Left hindlimb (tissue), 1 donor: ENCODE results near the gene LRRC37A3.
A peak's percentile ranks its signal among the peaks of the same experiment; 100 is the strongest.
"Not testable (repeated sequence)": the region's sequence is repeated elsewhere in the genome, so short reads cannot be mapped to it uniquely, and the experiment has no call there.

ENCODE experiments used
- DNase-seq: peaks from one replicate; pipeline ENCODE4 v3.0.0-alpha.2; 2018

LRRC37A3 gene

DNA sequence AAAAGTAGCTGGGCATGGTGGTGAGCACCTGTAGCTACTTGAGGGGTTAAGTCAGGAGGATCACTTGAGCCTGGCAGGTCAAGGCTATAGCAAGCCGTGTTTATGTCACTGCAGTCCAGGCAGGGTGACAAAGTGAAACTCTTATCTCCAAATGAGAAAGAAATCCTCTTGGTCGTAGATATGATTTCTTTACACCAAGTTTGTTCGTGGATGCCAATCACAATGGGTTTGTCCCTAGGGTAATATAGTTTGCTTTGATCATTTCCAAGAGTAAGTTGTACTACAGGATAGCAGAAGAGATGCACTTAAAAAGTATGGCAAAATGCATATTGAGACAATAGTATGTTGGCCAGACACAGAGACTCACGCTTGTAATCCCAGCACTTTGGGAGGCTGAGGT lies 6.0 kb upstream of the LRRC37A3 start:
- DNase-seq: not testable (repeated sequence)

DNA sequence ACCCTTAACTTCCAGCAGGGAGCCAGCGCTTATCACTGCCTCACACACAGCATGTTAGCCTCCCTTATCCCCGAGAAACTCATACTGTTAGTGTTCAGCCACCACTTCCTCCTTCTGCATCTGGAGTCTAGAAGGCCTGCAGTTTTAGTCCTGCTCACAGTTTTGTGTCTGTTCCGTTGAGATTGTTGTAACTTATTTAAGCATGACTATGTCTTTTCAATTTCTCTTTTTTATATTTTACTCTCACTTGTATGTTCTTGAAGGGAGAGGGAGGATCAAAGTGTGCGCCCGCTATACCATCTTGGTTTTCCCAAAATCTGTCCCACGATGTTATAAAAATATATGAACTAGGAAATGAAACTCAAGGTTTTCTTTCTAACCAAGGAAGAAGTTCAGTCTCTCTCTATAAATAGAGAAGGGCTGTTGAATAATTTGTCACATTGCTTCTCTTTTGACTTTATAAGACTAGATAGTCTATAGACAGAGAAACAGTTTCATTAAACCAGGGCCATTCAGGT lies 3.8 kb upstream of the LRRC37A3 start:
- not testable (repeated sequence) for DNase-seq

DNA sequence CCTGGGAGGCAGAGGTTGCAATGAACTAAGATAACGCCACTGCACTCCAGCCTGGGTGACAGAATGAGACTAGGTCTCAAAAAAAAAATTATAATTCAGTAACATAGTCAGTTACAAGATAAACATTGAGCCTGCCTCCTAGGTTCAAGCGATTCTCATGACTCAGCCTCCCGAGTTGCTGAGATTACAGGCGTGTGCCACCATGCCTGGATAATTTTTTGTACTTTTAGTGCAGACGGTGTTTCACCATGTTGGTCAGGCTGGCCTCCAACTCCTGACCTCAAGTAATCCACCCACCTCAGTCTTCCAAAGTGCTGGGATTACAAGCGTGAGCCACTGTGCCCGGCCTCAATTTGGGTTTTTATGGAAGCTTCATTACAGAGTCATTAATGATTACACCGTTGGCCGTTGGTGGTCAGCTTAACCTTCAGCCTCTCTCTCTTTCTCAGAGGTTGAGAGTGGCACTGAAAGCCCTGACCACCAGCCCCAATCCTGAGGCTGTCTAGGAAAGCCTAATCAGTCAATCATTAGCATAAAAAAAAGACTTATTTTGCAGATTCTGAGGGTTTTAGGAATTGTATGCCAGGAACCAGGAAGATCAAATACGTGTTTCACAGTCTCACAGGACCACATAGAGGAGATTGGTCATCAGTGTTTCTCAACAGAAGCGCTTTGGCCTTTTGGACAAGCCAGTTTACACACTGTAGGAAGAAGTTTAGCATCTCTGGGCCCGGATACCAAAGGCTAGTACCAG lies 1.3 kb upstream of the LRRC37A3 start:
- peak; percentile 28 for DNase-seq

DNA sequence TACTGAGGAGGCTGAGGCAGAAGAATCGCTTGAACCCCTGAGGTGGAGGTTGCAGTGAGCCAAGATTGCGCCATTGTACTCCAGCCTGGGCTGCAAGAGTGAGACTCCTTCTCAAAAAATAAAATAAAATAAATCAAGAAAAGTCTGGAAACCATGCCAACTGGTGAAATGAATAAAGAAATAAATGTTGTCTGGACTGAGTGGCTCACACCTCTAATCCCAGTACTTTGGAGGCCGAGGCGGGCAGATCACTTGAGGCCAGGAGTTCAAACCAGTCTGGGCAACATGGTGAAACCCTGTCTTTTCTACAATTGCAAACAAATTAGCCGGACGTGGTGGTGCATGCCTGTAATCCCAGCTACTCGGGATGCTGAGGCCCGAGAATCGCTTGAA lies 744 bp upstream of the LRRC37A3 start:
- peak; percentile 44 for DNase-seq

DNA sequence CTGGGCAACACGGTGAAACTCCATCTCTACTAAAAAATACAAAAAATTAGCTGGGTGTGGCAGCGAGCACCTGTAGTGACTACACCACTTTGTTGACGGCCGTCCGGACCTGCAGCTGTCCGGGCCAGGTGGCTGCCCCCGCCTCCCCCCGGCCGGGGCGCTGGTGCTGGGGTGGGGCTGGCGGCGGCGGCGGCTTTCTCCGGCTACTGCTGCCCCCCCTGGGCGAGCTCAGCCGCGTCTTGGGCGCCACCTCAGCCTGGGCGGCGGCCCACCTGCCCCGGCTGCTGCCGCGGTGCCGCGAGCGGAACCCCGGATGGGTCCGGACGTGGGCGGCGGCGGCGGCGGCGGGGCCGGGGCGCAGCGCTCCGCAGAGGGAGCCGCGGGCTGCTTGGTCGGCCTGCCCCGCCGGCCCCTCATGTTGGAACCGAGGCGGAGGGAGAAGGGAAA lies 413 bp downstream of the LRRC37A3 start:
- DNase-seq: peak; percentile 63

DNA sequence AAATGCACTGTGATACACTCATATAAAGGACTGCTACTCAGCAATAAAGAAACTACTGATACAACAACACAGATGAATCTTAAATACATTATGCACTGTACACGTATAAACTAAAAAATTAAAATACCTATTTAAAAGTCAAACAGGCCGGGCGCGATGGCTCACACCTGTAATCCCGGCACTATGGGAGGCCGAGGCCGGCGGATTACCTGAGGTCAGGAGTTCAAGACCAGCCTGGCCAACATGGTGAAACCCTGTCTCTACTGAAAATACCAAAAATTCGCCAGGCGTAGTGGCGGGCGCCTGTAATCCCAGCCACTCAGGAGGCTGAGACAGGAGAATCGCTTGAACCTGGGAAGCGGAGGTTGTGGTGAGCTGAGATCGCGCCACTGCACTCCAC lies 1.7 kb downstream of the LRRC37A3 start:
- DNase-seq: not testable (repeated sequence)

DNA sequence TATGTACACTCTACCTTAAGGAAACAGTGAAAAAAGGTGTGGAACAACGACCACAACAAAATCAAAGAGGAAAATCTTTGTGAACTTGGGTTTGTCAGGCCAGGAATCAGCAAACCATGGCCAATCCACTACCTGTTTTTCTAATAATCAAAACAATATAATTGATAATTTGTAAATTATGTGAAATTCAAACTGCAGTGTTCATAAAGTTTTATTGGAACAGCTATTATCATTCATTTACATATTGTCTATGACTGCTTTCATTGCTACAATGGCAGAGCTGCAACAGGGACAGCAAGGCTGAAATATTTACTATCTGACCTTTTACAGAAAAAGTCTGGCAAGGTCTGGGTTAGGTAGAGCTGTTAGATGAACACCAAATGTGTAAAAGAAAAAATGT lies 4.0 kb downstream of the LRRC37A3 start:
- not testable (repeated sequence) for DNase-seq

DNA sequence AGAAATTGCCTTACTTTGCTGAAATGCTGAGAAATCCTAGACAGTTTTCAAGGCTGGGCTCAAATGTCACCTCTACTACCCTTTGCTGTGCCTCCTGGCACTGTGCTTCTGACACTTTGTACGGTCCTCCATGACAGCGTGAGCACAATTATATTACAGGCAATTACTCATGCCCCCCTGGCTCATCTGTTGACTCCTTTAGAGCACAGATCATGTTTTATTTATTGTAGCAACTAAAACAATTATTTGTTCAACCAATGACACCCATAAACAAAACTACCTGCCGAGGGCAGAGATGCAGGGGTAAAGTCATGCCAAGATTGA lies 9.1 kb downstream of the LRRC37A3 start:
- DNase-seq: not testable (repeated sequence)

DNA sequence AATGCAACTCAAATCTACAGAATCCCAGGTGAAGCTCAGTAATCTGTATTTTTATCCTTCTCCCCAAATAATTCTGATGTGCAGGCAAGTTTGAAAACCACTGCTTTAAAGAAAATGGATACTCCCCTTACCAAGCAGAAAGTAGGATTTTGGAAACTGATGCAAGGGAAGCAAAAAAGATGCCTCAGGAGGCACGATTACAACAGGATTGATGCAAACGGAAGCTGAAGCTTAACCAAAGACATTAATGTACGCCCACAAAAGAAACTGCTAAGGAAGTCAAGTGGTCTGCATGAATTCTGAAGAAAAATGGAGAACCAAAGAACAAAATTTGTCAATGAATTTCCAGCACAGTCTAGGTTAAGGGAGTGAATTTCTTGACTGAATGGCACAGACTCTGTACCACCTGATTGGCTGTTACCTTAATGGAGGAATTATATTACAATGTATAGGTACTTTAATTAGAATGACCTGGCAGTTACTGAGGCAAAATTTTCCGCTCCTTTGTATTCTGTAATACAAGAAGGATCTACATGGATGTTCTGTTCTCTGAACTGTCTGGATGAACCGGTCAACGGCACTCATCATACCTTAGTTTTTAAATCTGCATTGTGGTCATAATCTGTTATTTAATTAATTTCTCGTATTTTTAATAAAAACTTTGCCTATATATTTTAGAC lies 9.6 kb downstream of the LRRC37A3 start:
- DNase-seq: not testable (repeated sequence)

DNA sequence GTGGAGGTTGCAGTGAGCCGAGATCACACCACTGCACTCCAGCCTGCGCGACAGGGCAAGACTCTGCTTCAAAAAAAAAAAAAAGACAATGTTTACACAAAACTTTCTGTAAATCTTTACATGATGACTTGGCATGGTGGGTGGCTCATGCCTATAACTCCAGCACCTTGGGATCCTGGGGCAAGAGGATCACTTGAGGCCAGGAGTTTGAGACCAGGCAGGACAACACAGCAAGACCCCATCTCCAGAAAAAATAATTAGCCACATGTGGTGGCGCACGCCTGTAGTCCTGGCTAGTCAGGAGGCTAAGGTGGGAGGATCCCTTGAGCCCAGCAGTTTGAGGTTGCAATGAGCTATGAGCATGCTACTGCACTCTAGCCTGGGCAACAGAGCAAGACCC lies 15.2 kb downstream of the LRRC37A3 start:
- DNase-seq: not testable (repeated sequence)

DNA sequence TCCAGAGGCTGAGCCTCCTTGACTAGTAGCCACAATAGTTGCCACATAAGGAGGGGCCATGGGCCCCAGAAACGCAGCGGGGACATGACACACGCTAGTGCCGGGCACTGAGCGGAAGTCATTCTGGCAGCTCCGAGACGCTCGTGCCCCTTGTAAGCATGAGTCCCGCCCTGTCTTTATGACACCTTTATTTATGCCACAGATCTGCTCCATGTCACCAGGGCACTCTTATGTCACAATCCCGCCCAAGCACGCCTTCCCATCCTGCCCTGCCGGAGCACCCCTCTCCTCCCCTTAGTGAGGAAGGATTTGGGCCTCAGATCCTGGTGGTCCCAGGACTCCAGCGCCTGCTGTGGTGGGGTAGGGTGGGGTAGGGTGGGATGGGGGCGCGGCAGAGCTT lies 22.1 kb downstream of the LRRC37A3 start:
- peak; percentile 23 for DNase-seq

DNA sequence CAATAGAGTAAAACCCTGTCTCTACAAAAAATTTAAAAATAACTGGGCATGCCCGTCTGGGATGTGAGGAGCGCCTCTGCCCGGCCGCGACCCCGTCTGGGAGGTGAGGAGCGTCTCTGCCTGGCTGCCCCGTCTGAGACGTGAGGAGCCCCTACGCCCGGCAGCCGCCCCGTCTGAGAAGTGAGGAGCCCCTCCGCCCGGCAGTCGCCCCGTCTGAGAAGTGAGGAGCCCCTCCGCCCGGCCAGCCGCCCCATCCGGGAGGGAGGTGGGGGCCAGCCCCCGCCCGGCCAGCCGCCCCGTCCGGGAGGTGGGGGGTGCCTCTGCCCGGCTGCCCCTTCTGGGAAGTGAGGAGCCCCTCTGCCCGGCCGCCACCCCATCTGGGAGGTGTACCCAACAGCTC lies 45.1 kb downstream of the LRRC37A3 start:
- not testable (repeated sequence) for DNase-seq

DNA sequence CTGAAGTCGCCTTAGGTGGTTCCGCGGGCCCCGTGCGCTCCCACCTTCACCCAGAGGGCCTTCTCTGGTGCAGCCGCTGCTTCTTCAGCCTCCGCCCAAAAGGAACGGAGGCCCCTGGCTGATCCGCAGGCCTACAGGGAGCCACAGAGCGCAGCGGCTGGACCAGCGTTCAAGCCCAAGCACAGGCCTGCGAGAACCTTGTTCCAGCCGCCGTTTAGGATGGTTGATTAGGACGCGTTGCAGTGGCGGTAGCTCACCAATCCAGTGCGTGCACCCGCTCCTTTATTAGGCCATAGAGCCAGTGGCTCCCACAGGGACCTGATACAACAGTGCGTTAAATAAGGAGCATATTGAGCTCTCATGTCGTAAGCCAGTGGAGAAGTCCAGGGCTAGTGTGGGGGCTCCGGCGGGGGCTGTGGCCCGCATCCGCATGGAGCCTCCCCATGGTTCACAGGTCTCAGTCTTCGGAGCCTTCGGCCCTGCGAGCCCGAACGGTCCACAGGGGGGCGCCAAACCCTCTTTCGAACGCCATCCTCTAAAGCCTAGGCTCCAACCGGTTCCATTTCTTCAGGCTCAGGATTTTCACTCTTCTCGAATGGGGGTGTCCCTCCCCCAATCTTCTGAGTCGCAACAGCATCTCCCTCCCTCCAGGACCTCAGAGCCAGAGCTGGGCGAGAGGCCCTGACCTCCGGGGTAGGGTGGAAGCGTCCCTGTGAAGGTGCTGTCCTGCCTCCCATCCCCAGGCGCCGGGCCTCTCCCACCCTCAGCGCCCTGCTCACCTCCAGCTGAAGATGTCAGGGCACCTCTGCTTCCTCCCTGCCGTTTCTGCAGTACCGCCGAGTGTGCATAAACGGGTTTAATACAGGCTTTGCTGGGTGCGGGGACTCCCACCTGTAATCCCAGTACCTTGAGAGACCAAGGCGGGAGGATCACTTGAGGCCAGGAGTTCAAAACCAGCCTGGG lies 71.5 kb downstream of the LRRC37A3 start:
- peak; percentile 45 for DNase-seq

DNA sequence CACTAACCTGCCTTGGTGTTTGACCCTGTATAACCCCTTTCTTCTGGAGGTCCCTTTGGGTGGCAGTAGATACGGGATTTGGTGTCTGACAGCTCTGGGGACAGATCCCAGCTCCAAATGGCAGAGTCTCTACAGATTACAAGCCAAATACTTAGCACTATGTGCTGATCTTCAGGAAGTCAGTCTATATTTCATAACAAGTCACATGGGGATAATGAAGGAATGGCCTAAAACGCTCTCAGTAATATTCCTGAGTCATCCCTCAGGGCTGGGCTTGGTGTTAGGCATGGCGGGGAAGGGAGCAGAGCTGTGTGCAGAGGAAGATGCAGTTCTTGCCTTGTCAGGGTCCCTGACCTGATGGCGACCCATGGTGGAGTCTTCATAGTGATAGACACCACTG lies 72.4 kb downstream of the LRRC37A3 start:
- not testable (repeated sequence) for DNase-seq

DNA sequence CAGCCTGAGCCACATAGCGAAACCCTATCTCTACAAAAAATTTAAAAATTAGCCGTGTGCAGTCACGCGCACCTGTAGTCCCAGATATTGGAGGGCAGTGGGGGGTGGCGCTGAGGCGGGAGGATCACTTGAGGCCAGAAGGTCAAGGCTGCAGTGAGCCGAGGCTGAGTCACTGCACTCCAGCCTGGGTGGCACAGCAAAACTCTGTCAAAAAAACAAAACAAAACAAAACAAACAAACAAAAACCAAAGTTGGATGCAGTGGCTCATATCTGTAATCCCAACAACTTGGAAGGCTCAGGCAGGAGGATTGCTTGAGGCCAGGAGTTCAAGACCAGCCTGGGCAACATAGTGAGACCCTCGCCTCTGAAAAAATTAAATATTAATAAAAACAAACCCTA lies 75.4 kb downstream of the LRRC37A3 start:
- not testable (repeated sequence) for DNase-seq

DNA sequence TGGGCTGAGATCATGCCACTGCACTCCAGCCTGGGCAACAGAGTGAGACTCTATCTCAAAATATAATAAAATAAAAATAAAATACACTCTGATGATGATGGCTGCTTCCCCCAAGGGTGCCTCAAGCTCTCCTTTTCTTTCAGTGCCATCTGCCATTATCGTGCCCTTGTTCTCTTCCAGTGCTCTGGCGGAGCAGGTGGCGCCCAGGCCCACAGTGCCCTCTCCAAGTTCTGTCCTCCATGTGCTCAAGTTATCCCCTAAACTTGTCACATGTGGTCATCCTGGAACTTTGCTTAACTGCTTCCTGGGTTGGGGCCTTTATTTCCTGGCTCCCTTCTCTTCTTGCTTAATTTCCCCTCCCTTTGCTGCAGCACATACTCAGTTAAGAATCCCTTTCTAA lies 76.4 kb downstream of the LRRC37A3 start:
- DNase-seq: not testable (repeated sequence)

DNA sequence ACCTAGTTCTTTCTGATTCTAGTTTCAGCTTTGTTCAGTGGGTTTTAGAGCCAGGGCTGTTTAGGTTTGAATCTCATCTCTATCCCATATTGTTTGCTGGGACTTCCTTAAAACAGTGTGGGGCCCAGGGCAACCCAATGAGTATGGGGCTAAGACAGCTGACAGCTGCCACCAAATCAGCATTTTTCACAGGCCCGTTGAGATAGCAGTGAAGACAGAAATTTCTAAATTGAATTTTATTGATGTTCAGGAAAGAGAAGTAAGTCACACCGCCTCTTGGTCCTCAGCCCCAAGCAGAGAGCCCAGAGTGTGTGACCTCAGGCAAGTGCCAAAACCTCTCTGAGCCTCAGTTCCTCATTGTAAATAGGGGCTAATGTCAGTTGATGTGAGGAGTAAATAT lies 78.3 kb downstream of the LRRC37A3 start:
- DNase-seq: not testable (repeated sequence)

DNA sequence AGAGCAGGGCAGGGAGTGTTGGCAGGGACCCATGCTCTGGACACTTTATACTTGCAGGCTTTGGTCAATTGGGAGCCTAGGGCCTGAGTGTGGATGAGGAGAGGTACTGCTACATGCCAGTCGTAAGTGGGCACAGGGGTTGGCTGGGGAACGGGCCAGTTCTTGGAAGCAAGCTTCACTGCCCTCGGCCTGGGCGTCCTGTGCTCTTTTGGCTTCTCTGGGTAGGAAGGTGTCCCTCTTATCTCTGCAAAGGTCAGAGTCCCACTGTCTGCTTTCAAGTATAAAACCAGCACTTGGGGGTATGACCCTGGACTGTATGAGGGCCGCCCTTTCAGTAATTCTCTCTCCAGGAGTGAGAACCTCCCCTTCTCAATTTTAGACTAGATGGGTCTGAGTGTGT lies 80.8 kb downstream of the LRRC37A3 start:
- DNase-seq: not testable (repeated sequence)

DNA sequence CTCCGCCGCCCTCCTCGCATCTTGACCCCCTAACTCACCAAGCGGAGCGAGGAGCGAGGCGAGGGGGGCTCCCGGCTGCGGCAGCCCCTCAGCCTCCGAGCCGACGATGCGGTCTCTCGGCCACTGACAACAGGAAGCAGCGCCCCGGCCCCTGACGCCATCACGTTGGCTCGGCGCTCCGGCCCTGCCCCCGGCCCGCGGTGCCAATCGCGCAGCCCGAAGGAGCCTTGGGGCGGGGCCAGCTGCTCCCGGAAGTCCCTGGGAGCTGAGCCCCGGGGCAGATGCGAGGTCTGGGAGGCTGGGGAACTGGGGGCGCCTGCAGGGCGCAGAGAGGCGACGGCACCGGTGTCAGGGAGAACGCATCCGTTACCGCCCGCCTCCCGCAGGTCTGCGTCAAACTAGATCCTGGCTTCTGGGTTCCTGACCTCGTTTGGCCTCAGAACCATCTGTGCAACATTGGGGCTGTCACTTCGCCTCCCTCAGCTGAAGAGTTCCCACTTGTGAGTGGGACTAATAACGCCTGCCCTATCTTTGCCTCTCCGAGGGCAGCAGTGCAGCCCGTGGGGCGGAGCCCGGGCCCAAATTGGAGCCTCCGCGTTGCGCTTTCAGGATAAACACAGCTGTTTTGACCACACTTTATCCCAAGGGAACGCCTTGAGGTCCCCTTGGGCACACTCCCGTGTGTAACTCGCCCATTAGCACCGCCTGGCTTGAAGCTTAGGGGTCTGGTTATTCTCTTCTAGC lies 82.1 kb downstream of the LRRC37A3 start:
- DNase-seq: peak; percentile 88

DNA sequence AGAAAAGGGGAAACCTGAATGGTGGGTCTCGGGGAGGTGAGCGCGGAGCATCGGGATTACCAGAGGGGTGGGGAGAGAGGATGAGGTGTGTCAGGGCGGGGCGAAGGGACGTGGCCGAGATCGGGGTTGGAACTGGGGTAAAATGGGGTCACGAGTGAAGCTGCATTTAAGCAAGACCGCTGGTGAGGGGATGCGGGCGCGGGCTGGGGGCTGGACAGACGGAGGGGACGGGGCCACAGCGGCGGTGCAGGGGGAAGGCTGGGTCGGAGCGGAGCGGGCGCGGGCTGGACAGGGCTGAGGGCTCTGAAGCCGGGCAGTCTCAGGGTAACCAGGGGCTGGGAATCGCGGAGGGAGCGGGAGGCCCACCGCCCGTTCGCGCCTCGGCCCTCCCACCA lies 82.7 kb downstream of the LRRC37A3 start:
- DNase-seq: peak; percentile 29

DNA sequence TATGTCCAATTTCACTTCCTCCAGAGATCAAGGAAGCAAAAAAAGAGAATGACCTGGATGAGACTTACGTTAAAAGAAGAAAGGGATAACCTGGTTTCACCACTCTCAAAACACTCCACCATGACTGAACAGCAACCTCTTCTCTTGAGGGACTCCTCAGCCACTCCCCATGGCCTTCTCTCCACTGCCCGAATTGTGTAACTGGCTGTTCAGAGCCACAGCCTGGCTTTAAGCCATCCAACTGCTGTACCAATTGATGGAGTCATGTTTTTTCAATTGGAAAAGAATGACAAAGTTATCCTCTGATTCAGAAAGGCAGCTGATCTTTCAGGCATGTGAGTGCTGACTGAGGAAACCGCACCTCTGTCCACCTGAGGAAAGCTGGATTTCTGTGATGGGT lies 85.2 kb downstream of the LRRC37A3 start:
- DNase-seq: not testable (repeated sequence)

DNA sequence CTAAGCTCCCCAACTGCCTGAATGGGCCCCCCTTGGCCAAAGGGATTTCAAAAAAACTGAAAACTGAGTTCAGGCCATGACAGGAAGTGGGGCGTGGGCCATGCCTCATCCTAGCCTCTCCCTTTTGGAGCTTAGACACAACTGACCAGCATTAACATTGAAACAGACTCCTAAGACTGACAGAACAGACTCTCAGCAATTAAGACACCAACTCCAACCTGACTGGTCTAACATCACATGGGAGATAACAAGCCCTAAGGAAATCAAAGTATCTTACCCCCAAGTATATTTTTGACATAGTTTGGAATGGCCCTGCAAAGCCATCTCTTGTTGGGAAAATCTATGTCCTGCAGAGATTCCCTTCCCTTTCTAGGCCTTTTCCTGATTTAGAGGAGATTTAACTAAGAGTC lies 88.6 kb downstream of the LRRC37A3 start:
- not testable (repeated sequence) for DNase-seq
